KMS-11 (cell line): ENCODE data around the gene FAM3B.

Source experiments
- H2AFZ ChIP-seq: fragments of 200-600 bp; sonication (generic); 2 replicates; pipeline ENCODE4 v1.6.1; 2016; ENCODE audit warnings: antibody characterized with exemption, mixed run types, low read depth
- H3K27ac ChIP-seq: fragments of 200-600 bp; sonication (generic); 2 replicates; pipeline ENCODE4 v1.6.1; 2016; ENCODE audit warnings: mild to moderate bottlenecking, mixed run types
- H3K27me3 ChIP-seq: fragments of 200-600 bp; sonication (generic); 2 replicates; pipeline ENCODE4 v1.6.1; 2017; ENCODE audit warnings: mild to moderate bottlenecking, low read depth, mixed run types, moderate library complexity; ENCODE audit not compliant: insufficient read depth
- H3K36me3 ChIP-seq: fragments of 200-600 bp; sonication (generic); 2 replicates; pipeline ENCODE4 v1.6.1; 2017; ENCODE audit warnings: mild to moderate bottlenecking, mixed run types; ENCODE audit not compliant: insufficient read depth
- H3K4me1 ChIP-seq: fragments of 200-600 bp; sonication (generic); 2 replicates; pipeline ENCODE4 v1.6.1; 2016; ENCODE audit warnings: mild to moderate bottlenecking, low read depth, mixed run types; ENCODE audit not compliant: poor library complexity, severe bottlenecking
- H3K4me2 ChIP-seq: fragments of 200-600 bp; sonication (generic); 2 replicates; pipeline ENCODE4 v1.7.0; 2016; ENCODE audit warnings: mild to moderate bottlenecking, mixed run types
- H3K4me3 ChIP-seq: fragments of 200-600 bp; sonication (generic); IDR thresholded peaks from 2 replicates; pipeline ENCODE4 v1.6.1; 2017; ENCODE audit warnings: low read depth, low read length, mixed read lengths; ENCODE audit not compliant: insufficient read depth
- H3K79me2 ChIP-seq: fragments of 200-600 bp; sonication (generic); 2 replicates; pipeline ENCODE4 v1.6.1; 2016; ENCODE audit warnings: low read depth, mixed run types; ENCODE audit not compliant: insufficient read depth
- H3K9ac ChIP-seq: fragments of 200-600 bp; sonication (generic); 2 replicates; pipeline ENCODE4 v1.6.1; 2016; ENCODE audit warnings: mild to moderate bottlenecking, mixed run types
- H4K20me1 ChIP-seq: fragments of 200-600 bp; sonication (generic); 2 replicates; pipeline ENCODE4 v1.6.1; 2016; ENCODE audit warnings: mild to moderate bottlenecking, mixed run types; ENCODE audit not compliant: insufficient read depth
- CTCF ChIP-seq: fragments of 200-600 bp; sonication (generic); conservative IDR thresholded peaks from 2 replicates; pipeline ENCODE4 v1.6.1; 2017; ENCODE audit warnings: low read depth, mild to moderate bottlenecking, antibody characterized with exemption, low read length, moderate library complexity, mixed read lengths

Gene FAM3B

GRCh38 chr21:41361786-41362604 is 45.4 kb downstream of the FAM3B start, which contains the start of gene MX2:
Gene MX2 (plus strand): TSS chr21:41362027. CDS start chr21:41376907, 14,880 bp downstream.
- no peaks in the 10 kb centered on the region for H4K20me1 ChIP-seq
- no peak for TF ChIP-seq CTCF
- peak within 1 kb of the TSS; percentile 48; the same call in 1 of the 2 replicates for H2AFZ ChIP-seq
- peaks cover 27% of the 10 kb centered on the region for H3K4me1 ChIP-seq
- H3K9ac ChIP-seq: peak within 1 kb of the TSS; percentile 33; the same call in 1 of the 2 replicates
- H3K27ac ChIP-seq: peak within 1 kb of the TSS; percentile 71
- no peaks in the 10 kb centered on the region for H3K27me3 ChIP-seq
- H3K4me3 ChIP-seq: no peak within 1 kb of the TSS
- H3K36me3 ChIP-seq: no peaks in the 10 kb centered on the region
- H3K79me2 ChIP-seq: no peaks in the 10 kb centered on the region
- peak within 1 kb of the TSS; percentile 70 for H3K4me2 ChIP-seq

DNA sequence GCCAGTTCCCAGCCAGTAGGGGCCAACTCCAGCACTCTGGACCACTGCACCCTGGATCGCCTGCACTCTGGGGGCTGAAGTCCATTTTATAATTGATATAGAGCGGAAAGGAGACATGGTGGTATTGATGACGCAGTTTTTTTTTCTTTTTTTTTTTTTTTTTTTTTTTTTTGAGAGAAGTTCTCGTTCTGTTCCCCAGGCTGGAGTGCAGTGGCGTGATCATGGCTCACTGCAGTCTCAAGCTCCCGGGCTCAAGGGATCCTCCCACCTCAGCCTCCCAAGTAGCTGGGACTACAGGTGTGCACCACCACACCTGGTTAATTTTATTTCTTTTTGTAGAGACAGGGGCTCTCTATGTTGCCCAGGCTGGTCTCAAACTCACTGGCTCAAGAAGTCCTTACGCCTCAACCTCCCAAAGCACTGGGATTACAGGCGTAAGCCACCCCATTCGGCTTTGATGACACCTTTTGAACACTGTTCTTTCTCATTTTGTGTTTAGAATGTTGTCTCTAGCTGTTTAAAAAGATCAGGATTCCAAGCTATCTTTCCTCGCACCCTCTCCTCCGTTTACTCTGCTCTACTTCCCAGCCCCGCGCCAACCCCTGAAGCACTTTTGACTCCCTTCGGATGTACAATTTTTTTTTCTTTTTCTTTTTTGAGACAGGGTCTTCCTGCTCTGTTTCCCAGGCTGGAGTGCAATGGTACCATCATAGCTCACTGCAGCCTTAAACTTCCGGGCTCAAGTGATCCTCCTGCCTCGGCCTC is 46.2 kb downstream of the FAM3B start:
- Histone ChIP-seq H3K27me3 (no peaks in the 10 kb centered on the region), H3K4me2 (peak overlapping the region; percentile 70), H4K20me1 (no peaks in the 10 kb centered on the region), H3K4me3 (no peak overlapping the region), H2AFZ (peak overlapping the region; percentile 48; the same call in 1 of the 2 replicates), H3K9ac (peak overlapping the region; percentile 33; the same call in 1 of the 2 replicates), H3K79me2 (no peaks in the 10 kb centered on the region), H3K4me1 (peaks cover 27% of the 10 kb centered on the region), H3K36me3 (no peaks in the 10 kb centered on the region), H3K27ac (peak overlapping the region; percentile 71; the same call in 1 of the 2 replicates)
- no peak for TF ChIP-seq CTCF

- peaks cover 27% of the 10 kb centered on the region for H3K4me1 ChIP-seq
- no peak overlapping the region for H3K4me3 ChIP-seq
- TF ChIP-seq CTCF: no peak
- no peaks in the 10 kb centered on the region for H4K20me1 ChIP-seq
- no peak overlapping the region for H3K9ac ChIP-seq
- H2AFZ ChIP-seq: no peak overlapping the region
- H3K79me2 ChIP-seq: no peaks in the 10 kb centered on the region
- H3K36me3 ChIP-seq: no peaks in the 10 kb centered on the region
- no peaks in the 10 kb centered on the region for H3K27me3 ChIP-seq
- no peak overlapping the region; the same call in 1 of the 2 replicates for H3K27ac ChIP-seq
- peak overlapping the region; percentile 70; the same call in 1 of the 2 replicates for H3K4me2 ChIP-seq
These were observed 47.0 kb downstream of the FAM3B start for GRCh38 chr21:41363370-41364270.

DNA sequence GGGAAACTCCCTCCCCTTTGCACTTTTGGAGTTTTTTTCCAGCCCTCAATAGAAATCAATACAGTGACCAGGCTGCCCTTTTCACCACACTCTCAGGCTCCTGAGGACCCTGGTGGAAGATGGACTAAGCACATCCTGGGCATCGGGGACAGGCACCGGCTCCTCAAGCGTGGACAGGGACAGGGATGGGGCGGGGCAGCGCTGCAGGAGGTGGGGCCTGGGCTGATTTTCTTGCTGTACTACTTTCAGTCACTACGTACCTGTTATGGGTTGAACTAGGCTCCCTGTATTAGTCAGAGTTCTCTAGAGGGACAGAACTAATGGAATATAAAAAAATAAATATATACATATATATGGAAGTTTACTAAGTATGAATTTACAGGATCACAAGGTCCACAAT is 47.7 kb downstream of the FAM3B start:
- Histone ChIP-seq H3K4me2 (no peak overlapping the region), H3K4me3 (no peak overlapping the region), H4K20me1 (no peaks in the 10 kb centered on the region), H3K36me3 (no peaks in the 10 kb centered on the region), H3K27ac (no peak overlapping the region), H3K27me3 (no peaks in the 10 kb centered on the region), H3K4me1 (peaks cover 27% of the 10 kb centered on the region), H3K79me2 (no peaks in the 10 kb centered on the region), H2AFZ (no peak overlapping the region), H3K9ac (no peak overlapping the region)
- no peak for TF ChIP-seq CTCF
